Measurements from ENCODE around the gene CIBAR2.

CIBAR2 gene

GRCh38 chr16:85136702-85137322, 24.5 kb upstream of the CIBAR2 start:
- Histone ChIP-seq H2BK12ac (ENCODE audit: low read length) (no peak overlapping the region), H3K4me3 (ENCODE audit: low read depth, low read length) (no peak overlapping the region), H3K4me1 (ENCODE audit: control insufficient read depth in 1 of 2, insufficient read depth in 2 of 2, low read length in 2 of 2) (peaks cover 9 to 15% of the 10 kb centered on the region in 2 experiments), H2BK120ac (ENCODE audit: insufficient read depth, low read length, poor library complexity) (no peak overlapping the region), H3K9ac (ENCODE audit: low read length) (no peak overlapping the region), H4K12ac (ENCODE audit: low read depth, low read length) (no peak overlapping the region), H4K8ac (ENCODE audit: low read depth, low read length) (no peak overlapping the region), H2AFZ (ENCODE audit: insufficient read depth, low read length, poor library complexity) (no peak overlapping the region), H2AK5ac (ENCODE audit: low read length) (peak overlapping the region; percentile 36), H3K4me2 (ENCODE audit: low read length) (no peak overlapping the region), H3K14ac (ENCODE audit: low read length) (no peak overlapping the region), H2BK5ac (ENCODE audit: low read depth, low read length, poor library complexity) (no peak overlapping the region), H4K91ac (ENCODE audit: low read depth, low read length) (no peak overlapping the region), H3K79me2 (ENCODE audit: control insufficient read depth, insufficient read depth, low read length, poor library complexity) (no peaks in the 10 kb centered on the region), H3K79me1 (ENCODE audit: low read length) (no peaks in the 10 kb centered on the region), H3K4ac (ENCODE audit: low read depth, low read length) (no peak overlapping the region), H3K36me3 (ENCODE audit: control insufficient read depth in 1 of 2, insufficient read depth in 2 of 2, low read length in 2 of 2) (no peaks in the 10 kb centered on the region), H3K23ac (ENCODE audit: low read length) (no peak overlapping the region), H3K18ac (ENCODE audit: low read length) (no peak overlapping the region), H3K9me3 (ENCODE audit: insufficient read depth, low read depth, low read length) (no peaks in the 10 kb centered on the region), H3K27me3 (ENCODE audit: insufficient read depth, low read length) (no peaks in the 10 kb centered on the region), H3K27ac (ENCODE audit: low read depth, low read length) (no peak overlapping the region)
- no CpG with 5 or more reads among the region's 17 CpGs for WGBS (ENCODE audit: extremely low coverage, insufficient coverage, insufficient read length)
- DNase-seq, result no peak

GRCh38 chr16:85136213-85136701, 24.0 kb upstream of the CIBAR2 start:
- no peak overlapping the region for H3K27ac ChIP-seq (ENCODE audit: low read depth, low read length)
- no peak overlapping the region for H2AK5ac ChIP-seq (ENCODE audit: low read length)
- H2BK12ac ChIP-seq (ENCODE audit: low read length), result no peak overlapping the region
- H3K23ac ChIP-seq (ENCODE audit: low read length), result no peak overlapping the region
- no peak overlapping the region for H4K8ac ChIP-seq (ENCODE audit: low read depth, low read length)
- H4K12ac ChIP-seq (ENCODE audit: low read depth, low read length), result no peak overlapping the region
- H3K4me1 ChIP-seq (ENCODE audit: control insufficient read depth in 1 of 2, insufficient read depth in 2 of 2, low read length in 2 of 2), result peaks cover 9 to 15% of the 10 kb centered on the region in 2 experiments
- H3K79me1 ChIP-seq (ENCODE audit: low read length), result no peaks in the 10 kb centered on the region
- no peak overlapping the region for H3K4me2 ChIP-seq (ENCODE audit: low read length)
- H3K4ac ChIP-seq (ENCODE audit: low read depth, low read length), result no peak overlapping the region
- H3K18ac ChIP-seq (ENCODE audit: low read length), result no peak overlapping the region
- H4K91ac ChIP-seq (ENCODE audit: low read depth, low read length), result no peak overlapping the region
- no peaks in the 10 kb centered on the region for H3K36me3 ChIP-seq (ENCODE audit: control insufficient read depth in 1 of 2, insufficient read depth in 2 of 2, low read length in 2 of 2)
- no peak overlapping the region for H3K4me3 ChIP-seq (ENCODE audit: low read depth, low read length)
- no peak overlapping the region for H3K14ac ChIP-seq (ENCODE audit: low read length)
- no peak overlapping the region for H3K9ac ChIP-seq (ENCODE audit: low read length)
- H3K27me3 ChIP-seq (ENCODE audit: insufficient read depth, low read length), result no peaks in the 10 kb centered on the region
- DNase-seq, result no peak
- H2BK5ac ChIP-seq (ENCODE audit: low read depth, low read length, poor library complexity), result no peak overlapping the region
- H2BK120ac ChIP-seq (ENCODE audit: insufficient read depth, low read length, poor library complexity), result no peak overlapping the region
- H2AFZ ChIP-seq (ENCODE audit: insufficient read depth, low read length, poor library complexity), result no peak overlapping the region
- H3K9me3 ChIP-seq (ENCODE audit: insufficient read depth, low read depth, low read length), result no peaks in the 10 kb centered on the region
- WGBS (ENCODE audit: extremely low coverage, insufficient coverage, insufficient read length), result no CpG with 5 or more reads among the region's 12 CpGs
- H3K79me2 ChIP-seq (ENCODE audit: control insufficient read depth, insufficient read depth, low read length, poor library complexity), result no peaks in the 10 kb centered on the region

GRCh38 chr16:85134789-85135142, 22.5 kb upstream of the CIBAR2 start:
- no peak overlapping the region for H2AFZ ChIP-seq (ENCODE audit: insufficient read depth, low read length, poor library complexity)
- H4K91ac ChIP-seq (ENCODE audit: low read depth, low read length), result no peak overlapping the region
- H3K4me1 ChIP-seq (ENCODE audit: control insufficient read depth in 1 of 2, insufficient read depth in 2 of 2, low read length in 2 of 2), result peaks cover 9 to 15% of the 10 kb centered on the region in 2 experiments
- H3K4ac ChIP-seq (ENCODE audit: low read depth, low read length), result no peak overlapping the region
- no peaks in the 10 kb centered on the region for H3K79me1 ChIP-seq (ENCODE audit: low read length)
- H2BK12ac ChIP-seq (ENCODE audit: low read length), result no peak overlapping the region
- H2AK5ac ChIP-seq (ENCODE audit: low read length), result no peak overlapping the region
- H3K4me2 ChIP-seq (ENCODE audit: low read length), result no peak overlapping the region
- H3K18ac ChIP-seq (ENCODE audit: low read length), result no peak overlapping the region
- DNase-seq, result no peak
- H3K79me2 ChIP-seq (ENCODE audit: control insufficient read depth, insufficient read depth, low read length, poor library complexity), result no peaks in the 10 kb centered on the region
- H3K14ac ChIP-seq (ENCODE audit: low read length), result no peak overlapping the region
- H4K8ac ChIP-seq (ENCODE audit: low read depth, low read length), result no peak overlapping the region
- H3K27me3 ChIP-seq (ENCODE audit: insufficient read depth, low read length), result no peaks in the 10 kb centered on the region
- H3K4me3 ChIP-seq (ENCODE audit: low read depth, low read length), result no peak overlapping the region
- H3K36me3 ChIP-seq (ENCODE audit: control insufficient read depth in 1 of 2, insufficient read depth in 2 of 2, low read length in 2 of 2), result no peaks in the 10 kb centered on the region
- H3K23ac ChIP-seq (ENCODE audit: low read length), result no peak overlapping the region
- H2BK5ac ChIP-seq (ENCODE audit: low read depth, low read length, poor library complexity), result no peak overlapping the region
- H3K27ac ChIP-seq (ENCODE audit: low read depth, low read length), result no peak overlapping the region
- H3K9ac ChIP-seq (ENCODE audit: low read length), result no peak overlapping the region
- H4K12ac ChIP-seq (ENCODE audit: low read depth, low read length), result no peak overlapping the region
- no CpG with 5 or more reads among the region's 14 CpGs for WGBS (ENCODE audit: extremely low coverage, insufficient coverage, insufficient read length)
- H3K9me3 ChIP-seq (ENCODE audit: insufficient read depth, low read depth, low read length), result no peaks in the 10 kb centered on the region
- H2BK120ac ChIP-seq (ENCODE audit: insufficient read depth, low read length, poor library complexity), result no peak overlapping the region

- Histone ChIP-seq H3K9me3 (ENCODE audit: insufficient read depth, low read depth, low read length) (no peaks in the 10 kb centered on the region), H3K27me3 (ENCODE audit: insufficient read depth, low read length) (no peaks in the 10 kb centered on the region), H2BK12ac (ENCODE audit: low read length) (no peak overlapping the region), H3K4me2 (ENCODE audit: low read length) (no peak overlapping the region), H3K4ac (ENCODE audit: low read depth, low read length) (no peak overlapping the region), H2AK5ac (ENCODE audit: low read length) (no peak overlapping the region), H3K79me2 (ENCODE audit: control insufficient read depth, insufficient read depth, low read length, poor library complexity) (no peaks in the 10 kb centered on the region), H2BK5ac (ENCODE audit: low read depth, low read length, poor library complexity) (no peak overlapping the region), H3K4me1 (ENCODE audit: control insufficient read depth in 1 of 2, insufficient read depth in 2 of 2, low read length in 2 of 2) (peaks cover 9 to 15% of the 10 kb centered on the region in 2 experiments), H2BK120ac (ENCODE audit: insufficient read depth, low read length, poor library complexity) (no peak overlapping the region), H3K18ac (ENCODE audit: low read length) (no peak overlapping the region), H3K36me3 (ENCODE audit: control insufficient read depth in 1 of 2, insufficient read depth in 2 of 2, low read length in 2 of 2) (no peaks in the 10 kb centered on the region), H3K9ac (ENCODE audit: low read length) (no peak overlapping the region), H3K4me3 (ENCODE audit: low read depth, low read length) (no peak overlapping the region), H4K12ac (ENCODE audit: low read depth, low read length) (no peak overlapping the region), H3K23ac (ENCODE audit: low read length) (no peak overlapping the region), H3K14ac (ENCODE audit: low read length) (no peak overlapping the region), H2AFZ (ENCODE audit: insufficient read depth, low read length, poor library complexity) (no peak overlapping the region), H4K8ac (ENCODE audit: low read depth, low read length) (no peak overlapping the region), H3K79me1 (ENCODE audit: low read length) (no peaks in the 10 kb centered on the region), H4K91ac (ENCODE audit: low read depth, low read length) (no peak overlapping the region), H3K27ac (ENCODE audit: low read depth, low read length) (no peak overlapping the region)
- DNase-seq, result no peak
- WGBS (ENCODE audit: extremely low coverage, insufficient coverage, insufficient read length), result no CpG with 5 or more reads among the region's 19 CpGs
These were observed 22.0 kb upstream of the CIBAR2 start for GRCh38 chr16:85134076-85134788.

Data from trophoblast cell (in vitro differentiated cells and primary cell).